HCT116 (cell line): ENCODE data around the gene IGFL3. TPM values are rescaled to one million over a fixed set of nuclear protein-coding genes. Genes with fewer than 3 reads are reported as not detected.
A peak's percentile ranks its signal among the peaks of the same experiment; 100 is the strongest.

Source experiments
- CEBPB ChIP-seq: IDR thresholded peaks from 2 replicates; pipeline ENCODE4 v1.6.1; 2012; ENCODE audit warnings: low read depth
- FOSL1 ChIP-seq: IDR thresholded peaks from 2 replicates; pipeline ENCODE4 v1.6.1; 2012; ENCODE audit warnings: low read depth
- JUND ChIP-seq: IDR thresholded peaks from 2 replicates; pipeline ENCODE4 v1.6.1; 2012
- TCF7L2 ChIP-seq: IDR thresholded peaks from 2 replicates; pipeline ENCODE4 v1.7.0; 2011; ENCODE audit warnings: borderline replicate concordance, inconsistent platforms; ENCODE audit not compliant: insufficient read depth, insufficient read length; ENCODE audit errors: extremely low read depth
- total RNA-seq: library from RNA; stranded (reverse); gene quantifications from one replicate; pipeline ENCODE4 v1.2.1, GENCODE V29; 2021; ENCODE audit not compliant: unreplicated experiment
- TF ChIP-seq, protein P1 (sequence below): IDR thresholded peaks from 2 replicates; pipeline ENCODE4 v1.6.1; 2012; ENCODE audit warnings: low read depth
- TF ChIP-seq, protein P2 (sequence below): IDR thresholded peaks from 2 replicates; pipeline ENCODE4 v1.6.1; 2012
- TF ChIP-seq, protein P3 (sequence below), 3 experiments: fragments of 200-600 bp in 1 of 3; sonication (generic) in 1 of 3; IDR thresholded peaks in 2 of 3; conservative IDR thresholded peaks in 1 of 3; 2 replicates each; pipeline ENCODE4 v1.5.1; 2012 to 2017; ENCODE audit warnings: low read depth in 2 of 3, low read length in 2 of 3, antibody characterized with exemption in 1 of 3, borderline replicate concordance in 1 of 3, control low read depth in 1 of 3, mild to moderate bottlenecking in 1 of 3, mixed read lengths in 1 of 3, mixed run types in 1 of 3, moderate library complexity in 1 of 3; ENCODE audit not compliant: insufficient read depth in 1 of 3

IGFL3 gene
- total RNA-seq, 1 experiment from 2014 or later: not detected

DNA sequence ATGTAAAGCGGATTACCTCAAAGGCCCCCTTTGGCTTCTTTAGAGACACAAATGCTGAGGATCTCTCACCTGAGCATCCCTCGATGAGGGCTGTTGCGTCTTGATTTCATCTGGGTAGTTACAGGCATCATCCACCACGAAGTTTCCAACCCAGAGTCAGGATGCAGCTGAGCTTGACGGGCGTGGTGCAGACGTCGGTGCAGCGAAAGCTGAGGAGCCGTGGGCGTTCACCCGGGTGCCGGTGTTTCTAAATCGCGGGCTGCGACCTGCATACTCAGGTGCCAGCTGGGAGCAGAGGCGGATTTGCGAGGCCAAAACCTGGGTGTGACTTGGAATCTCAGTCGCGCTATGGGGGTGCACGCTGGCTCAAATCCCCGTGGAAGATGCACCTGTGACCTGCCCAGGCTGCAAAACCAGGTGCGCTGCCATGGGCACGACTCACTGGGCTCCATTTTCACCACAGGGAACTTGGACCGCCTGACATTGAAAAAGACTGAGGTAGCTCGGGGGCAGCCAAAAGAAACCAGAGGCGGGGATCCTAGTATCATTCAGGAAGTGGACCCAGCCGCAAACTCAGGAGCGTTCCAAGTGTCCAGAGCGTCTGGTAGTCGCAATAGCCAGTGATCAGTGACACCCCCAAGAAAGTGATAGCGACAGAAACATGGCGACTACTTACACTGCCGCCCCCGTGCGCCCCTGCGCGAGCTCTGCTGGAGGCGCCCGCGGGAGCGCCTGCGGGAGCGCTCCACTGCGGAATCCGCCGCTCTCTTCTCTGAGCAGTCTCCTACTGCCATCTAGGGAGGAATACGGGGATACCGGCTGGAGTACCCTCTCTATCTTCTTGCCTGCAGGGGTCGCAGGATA lies 47.3 kb downstream of the IGFL3 start (continued):
- TF ChIP-seq, protein P1, sequence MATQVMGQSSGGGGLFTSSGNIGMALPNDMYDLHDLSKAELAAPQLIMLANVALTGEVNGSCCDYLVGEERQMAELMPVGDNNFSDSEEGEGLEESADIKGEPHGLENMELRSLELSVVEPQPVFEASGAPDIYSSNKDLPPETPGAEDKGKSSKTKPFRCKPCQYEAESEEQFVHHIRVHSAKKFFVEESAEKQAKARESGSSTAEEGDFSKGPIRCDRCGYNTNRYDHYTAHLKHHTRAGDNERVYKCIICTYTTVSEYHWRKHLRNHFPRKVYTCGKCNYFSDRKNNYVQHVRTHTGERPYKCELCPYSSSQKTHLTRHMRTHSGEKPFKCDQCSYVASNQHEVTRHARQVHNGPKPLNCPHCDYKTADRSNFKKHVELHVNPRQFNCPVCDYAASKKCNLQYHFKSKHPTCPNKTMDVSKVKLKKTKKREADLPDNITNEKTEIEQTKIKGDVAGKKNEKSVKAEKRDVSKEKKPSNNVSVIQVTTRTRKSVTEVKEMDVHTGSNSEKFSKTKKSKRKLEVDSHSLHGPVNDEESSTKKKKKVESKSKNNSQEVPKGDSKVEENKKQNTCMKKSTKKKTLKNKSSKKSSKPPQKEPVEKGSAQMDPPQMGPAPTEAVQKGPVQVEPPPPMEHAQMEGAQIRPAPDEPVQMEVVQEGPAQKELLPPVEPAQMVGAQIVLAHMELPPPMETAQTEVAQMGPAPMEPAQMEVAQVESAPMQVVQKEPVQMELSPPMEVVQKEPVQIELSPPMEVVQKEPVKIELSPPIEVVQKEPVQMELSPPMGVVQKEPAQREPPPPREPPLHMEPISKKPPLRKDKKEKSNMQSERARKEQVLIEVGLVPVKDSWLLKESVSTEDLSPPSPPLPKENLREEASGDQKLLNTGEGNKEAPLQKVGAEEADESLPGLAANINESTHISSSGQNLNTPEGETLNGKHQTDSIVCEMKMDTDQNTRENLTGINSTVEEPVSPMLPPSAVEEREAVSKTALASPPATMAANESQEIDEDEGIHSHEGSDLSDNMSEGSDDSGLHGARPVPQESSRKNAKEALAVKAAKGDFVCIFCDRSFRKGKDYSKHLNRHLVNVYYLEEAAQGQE: no peak
- TF ChIP-seq TCF7L2: no peak
- TF ChIP-seq, protein P2, sequence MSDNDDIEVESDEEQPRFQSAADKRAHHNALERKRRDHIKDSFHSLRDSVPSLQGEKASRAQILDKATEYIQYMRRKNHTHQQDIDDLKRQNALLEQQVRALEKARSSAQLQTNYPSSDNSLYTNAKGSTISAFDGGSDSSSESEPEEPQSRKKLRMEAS: no peak
- no peak for TF ChIP-seq JUND
- TF ChIP-seq, protein P3, sequence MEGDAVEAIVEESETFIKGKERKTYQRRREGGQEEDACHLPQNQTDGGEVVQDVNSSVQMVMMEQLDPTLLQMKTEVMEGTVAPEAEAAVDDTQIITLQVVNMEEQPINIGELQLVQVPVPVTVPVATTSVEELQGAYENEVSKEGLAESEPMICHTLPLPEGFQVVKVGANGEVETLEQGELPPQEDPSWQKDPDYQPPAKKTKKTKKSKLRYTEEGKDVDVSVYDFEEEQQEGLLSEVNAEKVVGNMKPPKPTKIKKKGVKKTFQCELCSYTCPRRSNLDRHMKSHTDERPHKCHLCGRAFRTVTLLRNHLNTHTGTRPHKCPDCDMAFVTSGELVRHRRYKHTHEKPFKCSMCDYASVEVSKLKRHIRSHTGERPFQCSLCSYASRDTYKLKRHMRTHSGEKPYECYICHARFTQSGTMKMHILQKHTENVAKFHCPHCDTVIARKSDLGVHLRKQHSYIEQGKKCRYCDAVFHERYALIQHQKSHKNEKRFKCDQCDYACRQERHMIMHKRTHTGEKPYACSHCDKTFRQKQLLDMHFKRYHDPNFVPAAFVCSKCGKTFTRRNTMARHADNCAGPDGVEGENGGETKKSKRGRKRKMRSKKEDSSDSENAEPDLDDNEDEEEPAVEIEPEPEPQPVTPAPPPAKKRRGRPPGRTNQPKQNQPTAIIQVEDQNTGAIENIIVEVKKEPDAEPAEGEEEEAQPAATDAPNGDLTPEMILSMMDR (IDR thresholded peaks at IDR 0.05 in 2 of 3, conservative IDR thresholded peaks at IDR 0.05 in 1 of 3; ENCODE audit: borderline replicate concordance in 1 of 3, insufficient read depth in 1 of 3, low read depth in 2 of 3, low read length in 2 of 3): peak; percentile 100
- TF ChIP-seq FOSL1: no peak
- TF ChIP-seq CEBPB: no peak
